Calu3 (cell line): ENCODE data around the gene MOV10L1. TPM values are rescaled to one million over a fixed set of nuclear protein-coding genes. Genes with fewer than 3 reads are reported as not detected.

Source experiments
- BruUV-seq: library from RNA; stranded (reverse); fragments of 400-500 nt; replicated peaks from 2 replicates; lab custom pipeline; 2021; lab: Mats Ljungman, UMichigan
- CTCF ChIA-PET: fragments of 300-600 bp; sonication (Branson Sonifier 250); formaldehyde crosslinking; loops from one replicate; lab custom pipeline; 2022; ENCODE audit warnings: antibody characterized with exemption; lab: Charles Lee
- DNase-seq: peaks from one replicate; pipeline ENCODE4 v3.0.0; 2022
- H3K27ac Mint-ChIP-seq: one replicate; pipeline ENCODE4 v1.8.0; 2022; ENCODE audit warnings: mixed read lengths; ENCODE audit not compliant: unreplicated experiment
- H3K27me3 Mint-ChIP-seq: one replicate; pipeline ENCODE4 v1.8.0; 2022; ENCODE audit warnings: mixed read lengths; ENCODE audit not compliant: unreplicated experiment
- H3K36me3 Mint-ChIP-seq: one replicate; pipeline ENCODE4 v1.8.0; 2022; ENCODE audit warnings: mild to moderate bottlenecking, moderate library complexity, mixed read lengths; ENCODE audit not compliant: insufficient read depth, unreplicated experiment
- H3K4me1 Mint-ChIP-seq: one replicate; pipeline ENCODE4 v1.8.0; 2022; ENCODE audit warnings: mild to moderate bottlenecking, low read depth, mixed read lengths; ENCODE audit not compliant: unreplicated experiment
- H3K4me3 Mint-ChIP-seq: one replicate; pipeline ENCODE4 v1.8.0; 2022; ENCODE audit warnings: mild to moderate bottlenecking, low read depth, moderate library complexity, mixed read lengths; ENCODE audit not compliant: unreplicated experiment
- H3K9me3 Mint-ChIP-seq: one replicate; pipeline ENCODE4 v1.8.0; 2022; ENCODE audit warnings: low read depth, mixed read lengths; ENCODE audit not compliant: unreplicated experiment
- intact Hi-C: fragments of 100-400 bp; cut with micrococcal nuclease; formaldehyde crosslinking; loops from one replicate; pipeline ENCODE4 v1.10.0; 2022; ENCODE audit not compliant: unreplicated experiment
- total RNA-seq: library from RNA; stranded (reverse); gene quantifications from 2 replicates; pipeline ENCODE4 v1.2.3, GENCODE V29; 2022
- TF ChIP-seq, protein P1 (sequence below): fragments of 200-600 bp; IDR thresholded peaks from one replicate; pipeline ENCODE4 v1.8.0; 2022; ENCODE audit warnings: antibody characterized with exemption; ENCODE audit not compliant: unreplicated experiment

Gene MOV10L1
- total RNA-seq, 1 experiment from 2014 or later: not detected

DNA sequence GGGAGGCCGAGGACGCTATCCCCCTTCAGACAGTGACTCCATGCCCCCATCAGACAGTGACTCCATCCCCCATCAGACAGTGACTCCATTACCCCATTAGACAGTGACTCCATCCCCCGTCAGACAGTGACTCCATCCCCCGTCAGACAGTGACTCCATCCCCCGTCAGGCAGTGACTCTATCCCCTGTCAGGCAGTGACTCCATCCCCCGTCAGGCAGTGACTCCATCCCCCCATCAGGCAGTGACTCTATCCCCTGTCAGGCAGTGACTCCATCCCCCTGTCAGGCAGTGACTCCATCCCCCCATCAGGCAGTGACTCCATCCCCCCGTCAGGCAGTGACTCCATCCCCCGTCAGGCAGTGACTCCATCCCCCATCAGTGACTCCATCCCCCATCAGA lies 22.6 kb upstream of the MOV10L1 start:
- CTCF ChIA-PET: no interaction called here

DNA sequence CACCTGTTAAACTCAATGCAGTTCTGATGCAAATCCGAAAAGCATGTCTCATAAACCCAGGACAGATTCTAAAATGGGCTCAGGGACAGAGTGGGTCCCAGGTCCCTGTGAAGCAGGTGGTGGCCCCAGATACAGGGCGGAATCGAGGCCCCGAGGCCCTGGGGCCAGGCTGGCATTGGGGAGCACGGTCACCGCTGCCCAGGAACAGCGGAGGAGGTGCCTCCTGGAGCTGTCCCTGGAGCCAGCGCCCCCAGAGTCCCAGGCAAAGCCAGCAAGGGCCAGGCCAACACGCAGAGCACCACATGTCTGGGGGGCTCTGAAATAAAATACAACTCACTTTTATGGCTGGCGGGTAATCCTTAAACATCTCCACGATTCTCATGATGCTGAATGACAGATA lies 21.7 kb upstream of the MOV10L1 start:
- Mint-ChIP-seq H3K4me1 (no peaks in the 10 kb centered on the region), H3K9me3 (no peaks in the 10 kb centered on the region), H3K27me3 (peaks cover 61% of the 10 kb centered on the region), H3K4me3 (no peak overlapping the region), H3K27ac (no peak overlapping the region), H3K36me3 (no peaks in the 10 kb centered on the region)
- TF ChIP-seq, protein P1, sequence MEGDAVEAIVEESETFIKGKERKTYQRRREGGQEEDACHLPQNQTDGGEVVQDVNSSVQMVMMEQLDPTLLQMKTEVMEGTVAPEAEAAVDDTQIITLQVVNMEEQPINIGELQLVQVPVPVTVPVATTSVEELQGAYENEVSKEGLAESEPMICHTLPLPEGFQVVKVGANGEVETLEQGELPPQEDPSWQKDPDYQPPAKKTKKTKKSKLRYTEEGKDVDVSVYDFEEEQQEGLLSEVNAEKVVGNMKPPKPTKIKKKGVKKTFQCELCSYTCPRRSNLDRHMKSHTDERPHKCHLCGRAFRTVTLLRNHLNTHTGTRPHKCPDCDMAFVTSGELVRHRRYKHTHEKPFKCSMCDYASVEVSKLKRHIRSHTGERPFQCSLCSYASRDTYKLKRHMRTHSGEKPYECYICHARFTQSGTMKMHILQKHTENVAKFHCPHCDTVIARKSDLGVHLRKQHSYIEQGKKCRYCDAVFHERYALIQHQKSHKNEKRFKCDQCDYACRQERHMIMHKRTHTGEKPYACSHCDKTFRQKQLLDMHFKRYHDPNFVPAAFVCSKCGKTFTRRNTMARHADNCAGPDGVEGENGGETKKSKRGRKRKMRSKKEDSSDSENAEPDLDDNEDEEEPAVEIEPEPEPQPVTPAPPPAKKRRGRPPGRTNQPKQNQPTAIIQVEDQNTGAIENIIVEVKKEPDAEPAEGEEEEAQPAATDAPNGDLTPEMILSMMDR: no peak
- no TSS peak for BruUV-seq
- intact Hi-C loops: no loop called here
- no peak for DNase-seq
- CTCF ChIA-PET: no interaction called here

More for the DNA sequence above, 22.6 kb upstream of the MOV10L1 start:
- Mint-ChIP-seq H3K4me3 (no peak overlapping the region), H3K36me3 (no peaks in the 10 kb centered on the region), H3K27ac (no peak overlapping the region), H3K27me3 (peaks cover 70% of the 10 kb centered on the region), H3K4me1 (no peaks in the 10 kb centered on the region), H3K9me3 (no peaks in the 10 kb centered on the region)
- intact Hi-C loops: no loop called here
- TF ChIP-seq, protein P1: no peak
- no peak for DNase-seq
- no TSS peak for BruUV-seq

DNA sequence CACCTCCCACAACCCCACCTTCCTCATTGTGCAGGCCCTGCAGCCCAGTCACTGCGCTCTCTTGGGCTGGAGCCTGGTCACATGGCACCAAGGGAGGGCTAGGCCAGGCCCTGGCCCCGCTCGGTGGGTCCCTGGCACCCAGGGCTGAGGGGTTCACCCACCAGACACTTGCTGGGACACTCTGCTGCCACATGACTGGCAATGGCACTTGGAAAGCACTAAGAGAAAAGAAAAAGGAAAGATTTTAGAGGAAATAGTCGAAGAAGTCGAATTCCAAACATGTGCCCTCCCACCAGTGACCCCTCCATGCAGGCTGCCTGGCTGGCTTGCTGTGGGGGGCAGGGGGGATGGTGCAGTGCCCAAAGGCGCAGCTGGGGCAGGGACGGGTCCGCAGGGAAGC lies 19.4 kb upstream of the MOV10L1 start:
- intact Hi-C loops: no loop called here
- CTCF ChIA-PET: no interaction called here
- Mint-ChIP-seq H3K4me3 (no peak overlapping the region), H3K27ac (no peak overlapping the region), H3K9me3 (no peaks in the 10 kb centered on the region), H3K36me3 (no peaks in the 10 kb centered on the region), H3K4me1 (no peaks in the 10 kb centered on the region), H3K27me3 (peaks cover 60% of the 10 kb centered on the region)
- TF ChIP-seq, protein P1: no peak
- no TSS peak for BruUV-seq
- DNase-seq: no peak

DNA sequence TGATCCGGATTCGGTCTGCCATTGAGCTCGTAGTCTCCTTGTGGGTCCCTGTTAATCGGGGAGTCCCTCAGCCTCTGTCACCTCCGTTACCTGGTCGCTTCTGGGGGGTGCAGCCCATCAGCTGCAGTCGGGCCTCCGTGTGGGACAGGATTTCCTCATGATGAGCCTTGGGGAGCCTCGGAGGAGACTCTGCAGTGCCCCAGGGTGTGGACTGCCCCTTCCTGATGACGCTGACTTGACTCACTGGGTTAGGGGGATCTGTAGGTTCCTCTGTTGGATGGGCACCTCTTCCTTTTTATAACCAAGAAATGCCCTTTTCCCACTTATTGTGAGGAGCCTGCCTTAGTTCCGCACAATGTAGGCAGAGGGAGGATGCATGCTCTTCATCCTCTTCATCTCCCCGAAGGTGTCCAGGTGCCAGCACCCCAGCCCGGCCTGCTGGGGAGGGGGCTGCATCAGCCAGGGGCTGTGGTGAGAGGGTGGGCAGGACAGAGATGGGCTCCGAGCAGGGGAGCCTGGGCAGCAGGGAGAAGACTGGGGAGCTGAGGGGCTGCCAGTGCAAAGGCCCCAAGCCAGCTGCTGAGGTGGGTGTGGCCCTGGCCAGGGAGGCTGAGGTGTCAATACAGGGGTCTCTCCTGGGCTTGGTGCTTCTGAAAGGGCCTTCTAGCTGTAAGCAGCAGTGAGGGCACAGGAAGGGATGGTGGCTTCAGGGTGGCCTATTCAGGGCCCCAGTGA lies 18.2 kb upstream of the MOV10L1 start:
- BruUV-seq: no TSS peak
- DNase-seq: no peak
- no peaks in the 10 kb centered on the region for H3K36me3 Mint-ChIP-seq
- H3K27ac Mint-ChIP-seq: no peak overlapping the region
- TF ChIP-seq, protein P1: no peak
- no peaks in the 10 kb centered on the region for H3K4me1 Mint-ChIP-seq
- intact Hi-C loops: no loop called here
- H3K27me3 Mint-ChIP-seq: peaks cover 60% of the 10 kb centered on the region
- no peaks in the 10 kb centered on the region for H3K9me3 Mint-ChIP-seq
- CTCF ChIA-PET: no interaction called here
- H3K4me3 Mint-ChIP-seq: no peak overlapping the region
